GDM1 (cell line): ENCODE measurements around the gene KISS1.

ENCODE experiments used
- DNase-seq: peaks from one replicate; lab custom pipeline; 2025; lab: John Stamatoyannopoulos, UW

Gene KISS1

GRCh38 chr1:204191456-204191855 lies 4.8 kb downstream of the KISS1 start:
- DNase-seq = no peak

- peak; percentile 53 for DNase-seq
These were observed 5.8 kb downstream of the KISS1 start for GRCh38 chr1:204190212-204191211.

- DNase-seq = no peak
These were observed 7.2 kb downstream of the KISS1 start for GRCh38 chr1:204188959-204189639.

- no peak for DNase-seq
These were observed 9.7 kb downstream of the KISS1 start for GRCh38 chr1:204186597-204186996.

GRCh38 chr1:204181116-204181515 lies 15.2 kb downstream of the KISS1 start:
- no peak for DNase-seq

GRCh38 chr1:204180133-204180532 lies 16.2 kb downstream of the KISS1 start:
- no peak for DNase-seq

GRCh38 chr1:204178487-204179281 lies 17.6 kb downstream of the KISS1 start:
- peak; percentile 55 for DNase-seq

- DNase-seq = peak; percentile 69
These were observed 19.2 kb downstream of the KISS1 start for GRCh38 chr1:204177133-204177532.

GRCh38 chr1:204176049-204176448 lies 20.2 kb downstream of the KISS1 start:
- no peak for DNase-seq

GRCh38 chr1:204174958-204175357 lies 21.3 kb downstream of the KISS1 start:
- DNase-seq = no peak

GRCh38 chr1:204172404-204173029 lies 23.8 kb downstream of the KISS1 start:
- no peak for DNase-seq

- DNase-seq = no peak
These were observed 24.5 kb downstream of the KISS1 start for GRCh38 chr1:204171751-204172178.

- no peak for DNase-seq
These were observed 25.7 kb downstream of the KISS1 start for GRCh38 chr1:204170494-204171155.

- no peak for DNase-seq
These were observed 26.4 kb downstream of the KISS1 start for GRCh38 chr1:204169858-204170257.

GRCh38 chr1:204167730-204168129 lies 28.6 kb downstream of the KISS1 start:
- DNase-seq = no peak

GRCh38 chr1:204166219-204166618 lies 30.1 kb downstream of the KISS1 start, which contains the start of gene REN:
Gene REN, minus strand, starts transcription at chr1:204166337. Its CDS starts 44 bp downstream, at chr1:204166293.
- DNase-seq = no peak

- DNase-seq = peak; percentile 76
These were observed 33.7 kb downstream of the KISS1 start for GRCh38 chr1:204162494-204163074.

- no peak for DNase-seq
These were observed 34.4 kb downstream of the KISS1 start for GRCh38 chr1:204161609-204162493.

GRCh38 chr1:204157962-204158361 lies 38.3 kb downstream of the KISS1 start:
- no peak for DNase-seq

GRCh38 chr1:204155881-204156280 lies 40.4 kb downstream of the KISS1 start:
- DNase-seq = no peak
